ENCODE measurements around the gene EMC1.
"Not testable (repeated sequence)": the region's sequence is repeated elsewhere in the genome, so short reads cannot be mapped to it uniquely, and the experiment has no call there.

Gene EMC1

DNA sequence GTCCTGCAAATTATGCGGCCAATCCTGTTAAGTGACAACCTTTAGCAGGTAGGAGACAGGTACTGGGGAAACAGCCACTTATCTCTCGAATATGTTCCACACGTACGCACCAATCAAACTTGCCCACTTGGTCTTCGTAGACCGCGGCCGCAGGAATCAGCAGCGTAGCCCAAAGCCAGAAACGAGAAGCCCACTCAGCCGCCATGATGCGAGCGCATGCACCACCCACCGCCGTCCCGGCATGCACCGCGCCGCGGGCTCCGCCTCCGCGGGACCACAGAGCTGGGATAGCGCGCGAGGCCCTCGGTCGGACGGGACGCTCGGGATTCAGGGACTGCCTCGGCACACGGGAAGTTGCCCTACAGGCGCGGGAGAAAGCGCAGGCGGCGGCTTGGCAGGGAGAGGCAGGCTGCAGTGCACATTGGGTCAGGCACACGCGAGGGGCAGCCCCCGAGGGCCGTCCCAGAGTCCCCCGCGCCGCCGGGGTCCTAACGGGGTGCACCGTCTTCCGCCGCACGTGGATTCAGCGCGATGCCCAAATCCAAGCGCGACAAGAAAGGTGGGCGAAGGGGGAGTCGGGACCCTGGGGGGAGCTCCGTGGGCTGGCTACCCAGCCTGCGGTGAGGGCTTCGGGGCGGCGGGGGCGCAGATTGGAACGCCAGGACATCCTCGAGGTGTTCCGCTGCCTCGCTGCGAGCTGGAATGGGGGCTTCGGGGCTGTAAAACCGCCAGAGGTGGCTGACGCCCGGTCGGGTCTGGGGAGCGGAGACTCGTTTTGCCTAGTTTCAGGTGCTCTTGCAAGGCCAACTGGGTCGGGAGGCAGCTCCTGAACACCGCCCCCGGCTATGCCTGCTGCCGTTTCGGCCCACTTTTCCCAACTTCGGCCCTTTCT, at the start of gene EMC1, which contains the start of gene MRTO4:
Gene EMC1, minus strand, starts transcription at position 220 of the 892 bp plus-strand sequence. Its CDS starts 15 bp downstream, at position 205.
Gene MRTO4, plus strand, starts transcription at position 501 of the 892 bp plus-strand sequence. Its CDS starts 31 bp downstream, at position 532.
- peaks cover 27% of the 10 kb centered on the region for H3K4me1 ChIP-seq (ENCODE audit: insufficient read depth, low read length)
- peaks cover 10% of the 10 kb centered on the region for H3K36me3 ChIP-seq (ENCODE audit: insufficient read depth, low read length)
- H2AFZ ChIP-seq (ENCODE audit: low read depth, low read length): peak within 1 kb of the TSS; percentile 55
- H3K27me3 ChIP-seq (ENCODE audit: insufficient read depth, low read length): no peaks in the 10 kb centered on the region
- peak within 1 kb of the TSS; percentile 81 for H3K4me3 ChIP-seq (ENCODE audit: low read length)
- H3K9me3 ChIP-seq (ENCODE audit: low read length): no peaks in the 10 kb centered on the region

- no peaks in the 10 kb centered on the region for H3K27me3 ChIP-seq (ENCODE audit: insufficient read depth, low read length)
- H2AFZ ChIP-seq (ENCODE audit: low read depth, low read length): no peak overlapping the region
- no peaks in the 10 kb centered on the region for H3K4me1 ChIP-seq (ENCODE audit: insufficient read depth, low read length)
- H3K9me3 ChIP-seq (ENCODE audit: low read length): peaks cover 9% of the 10 kb centered on the region
- H3K36me3 ChIP-seq (ENCODE audit: insufficient read depth, low read length): peaks cover 32% of the 10 kb centered on the region
- H3K4me3 ChIP-seq (ENCODE audit: low read length): no peak overlapping the region
These were observed 48.9 kb upstream of the EMC1 start for GRCh38 chr1:19300211-19300610.

DNA sequence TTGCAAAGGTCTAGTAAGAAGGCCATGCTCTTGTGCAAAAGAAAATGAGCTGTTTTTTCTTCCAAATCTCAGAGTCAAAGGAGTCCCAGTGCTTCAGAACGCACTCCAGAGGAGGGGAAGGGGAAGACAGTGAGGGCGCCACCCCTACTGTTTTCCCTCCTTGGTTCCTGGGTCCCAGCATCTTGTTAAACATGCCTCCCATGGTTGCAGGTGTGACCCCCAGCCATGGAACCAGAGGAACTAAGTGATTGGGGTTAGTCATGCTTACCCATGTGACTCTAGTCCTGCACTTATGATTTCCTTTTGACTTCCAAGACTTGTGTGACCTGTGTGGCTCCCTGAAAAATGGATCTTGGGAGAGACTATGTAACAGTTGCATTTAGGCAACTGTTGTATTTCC, 43.3 kb upstream of the EMC1 start:
- Histone ChIP-seq H3K4me1 (ENCODE audit: insufficient read depth, low read length) (no peaks in the 10 kb centered on the region), H3K36me3 (ENCODE audit: insufficient read depth, low read length) (peaks cover 3% of the 10 kb centered on the region), H2AFZ (ENCODE audit: low read depth, low read length) (no peak overlapping the region), H3K27me3 (ENCODE audit: insufficient read depth, low read length) (no peaks in the 10 kb centered on the region), H3K9me3 (ENCODE audit: low read length) (peaks cover 27% of the 10 kb centered on the region), H3K4me3 (ENCODE audit: low read length) (no peak overlapping the region)

DNA sequence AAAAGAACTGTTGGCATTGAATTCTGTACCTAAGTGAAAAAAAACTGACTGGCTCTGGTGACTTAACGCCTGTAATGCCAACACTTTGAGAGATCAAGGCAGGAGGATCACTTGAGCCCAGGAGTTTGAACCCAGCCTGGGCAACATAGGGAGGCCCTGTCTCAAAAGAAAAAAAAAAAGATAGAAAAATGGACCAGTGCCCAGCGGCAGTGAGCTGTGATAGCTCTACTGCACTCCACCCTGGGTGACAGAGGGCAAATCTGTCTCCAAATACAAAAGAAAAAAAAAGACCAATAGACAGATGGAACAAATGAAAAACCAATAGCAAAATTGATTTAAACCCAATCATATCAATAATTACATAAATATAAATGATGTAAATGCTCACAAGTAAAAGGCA, 37.9 kb upstream of the EMC1 start:
- H3K27me3 ChIP-seq (ENCODE audit: insufficient read depth, low read length): no peaks in the 10 kb centered on the region
- H3K4me1 ChIP-seq (ENCODE audit: insufficient read depth, low read length): no peaks in the 10 kb centered on the region
- no peak overlapping the region for H2AFZ ChIP-seq (ENCODE audit: low read depth, low read length)
- H3K36me3 ChIP-seq (ENCODE audit: insufficient read depth, low read length): peaks cover 3% of the 10 kb centered on the region
- peaks cover 12% of the 10 kb centered on the region for H3K9me3 ChIP-seq (ENCODE audit: low read length)
- H3K4me3 ChIP-seq (ENCODE audit: low read length): no peak overlapping the region

- not testable (repeated sequence) for H3K4me3 ChIP-seq (ENCODE audit: low read length); H3K36me3 ChIP-seq (ENCODE audit: insufficient read depth, low read length); H3K27me3 ChIP-seq (ENCODE audit: insufficient read depth, low read length); H3K4me1 ChIP-seq (ENCODE audit: insufficient read depth, low read length); H2AFZ ChIP-seq (ENCODE audit: low read depth, low read length); H3K9me3 ChIP-seq (ENCODE audit: low read length)
These were observed 37.3 kb upstream of the EMC1 start, which contains the start of gene AKR7A3 for GRCh38 chr1:19288324-19289241. TSS of gene AKR7A3 (minus strand) at chr1:19288770. CDS start at chr1:19288709, 61 bp downstream.

GRCh38 chr1:19287436-19288185, 36.3 kb upstream of the EMC1 start:
- Histone ChIP-seq H3K27me3 (ENCODE audit: insufficient read depth, low read length) (no peaks in the 10 kb centered on the region), H3K4me1 (ENCODE audit: insufficient read depth, low read length) (no peaks in the 10 kb centered on the region), H3K36me3 (ENCODE audit: insufficient read depth, low read length) (peaks cover 5% of the 10 kb centered on the region), H3K4me3 (ENCODE audit: low read length) (no peak overlapping the region), H2AFZ (ENCODE audit: low read depth, low read length) (no peak overlapping the region), H3K9me3 (ENCODE audit: low read length) (peaks cover 5% of the 10 kb centered on the region)

DNA sequence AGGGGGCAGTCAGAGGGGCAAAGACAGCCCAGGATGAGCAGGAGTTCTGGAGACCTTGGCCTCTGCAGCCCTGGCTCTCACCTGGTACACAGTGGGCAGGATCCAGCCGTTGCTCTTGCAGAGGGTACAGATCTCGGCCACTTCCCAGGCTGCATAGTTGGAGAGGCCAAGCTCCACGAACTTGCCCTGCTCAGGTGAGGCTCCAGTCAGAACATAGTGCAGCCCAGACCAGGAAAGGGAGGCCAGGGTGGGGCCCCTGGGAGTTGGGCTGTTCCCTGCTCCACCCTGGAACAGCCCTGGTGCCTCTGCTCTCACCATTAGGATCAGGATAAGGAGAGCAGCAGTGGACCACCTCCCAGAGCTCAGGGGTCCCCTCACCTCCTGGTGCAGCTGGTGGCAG, 34.5 kb upstream of the EMC1 start:
- not testable (repeated sequence) for H3K36me3 ChIP-seq (ENCODE audit: insufficient read depth, low read length); H3K9me3 ChIP-seq (ENCODE audit: low read length); H3K27me3 ChIP-seq (ENCODE audit: insufficient read depth, low read length); H2AFZ ChIP-seq (ENCODE audit: low read depth, low read length); H3K4me3 ChIP-seq (ENCODE audit: low read length); H3K4me1 ChIP-seq (ENCODE audit: insufficient read depth, low read length)

GRCh38 chr1:19285366-19285765, 34.0 kb upstream of the EMC1 start:
- H3K4me1 ChIP-seq (ENCODE audit: insufficient read depth, low read length); H3K9me3 ChIP-seq (ENCODE audit: low read length); H3K4me3 ChIP-seq (ENCODE audit: low read length); H3K36me3 ChIP-seq (ENCODE audit: insufficient read depth, low read length); H2AFZ ChIP-seq (ENCODE audit: low read depth, low read length); H3K27me3 ChIP-seq (ENCODE audit: insufficient read depth, low read length): not testable (repeated sequence)

DNA sequence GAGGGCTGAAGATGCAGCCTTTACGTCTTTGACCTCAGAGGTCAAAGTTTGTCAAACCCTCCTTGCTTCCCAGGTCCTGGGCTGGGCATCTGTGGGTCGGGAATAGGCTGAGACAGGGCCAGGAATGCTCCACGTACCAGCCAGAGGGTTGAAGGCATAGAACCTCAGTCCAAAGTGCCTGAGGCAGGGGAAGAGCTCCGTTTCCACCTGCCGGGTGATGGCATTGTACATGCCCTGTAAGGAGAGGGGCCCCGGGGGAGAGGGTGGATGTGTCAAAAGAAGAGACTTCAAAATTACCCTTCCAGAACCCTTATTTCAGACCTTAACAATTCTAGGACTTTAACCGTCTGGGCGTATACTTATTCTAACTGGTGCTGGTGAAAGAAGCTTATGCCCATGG, 33.6 kb upstream of the EMC1 start:
- Histone ChIP-seq H3K36me3 (ENCODE audit: insufficient read depth, low read length) (peaks cover 11% of the 10 kb centered on the region), H3K27me3 (ENCODE audit: insufficient read depth, low read length) (no peaks in the 10 kb centered on the region), H2AFZ (ENCODE audit: low read depth, low read length) (no peak overlapping the region), H3K9me3 (ENCODE audit: low read length) (no peaks in the 10 kb centered on the region), H3K4me3 (ENCODE audit: low read length) (no peak overlapping the region), H3K4me1 (ENCODE audit: insufficient read depth, low read length) (no peaks in the 10 kb centered on the region)

GRCh38 chr1:19283891-19284290, 32.6 kb upstream of the EMC1 start:
- H3K4me1 ChIP-seq (ENCODE audit: insufficient read depth, low read length): no peaks in the 10 kb centered on the region
- H3K9me3 ChIP-seq (ENCODE audit: low read length): no peaks in the 10 kb centered on the region
- no peaks in the 10 kb centered on the region for H3K27me3 ChIP-seq (ENCODE audit: insufficient read depth, low read length)
- H2AFZ ChIP-seq (ENCODE audit: low read depth, low read length): no peak overlapping the region
- H3K36me3 ChIP-seq (ENCODE audit: insufficient read depth, low read length): peaks cover 11% of the 10 kb centered on the region
- no peak overlapping the region for H3K4me3 ChIP-seq (ENCODE audit: low read length)

- Histone ChIP-seq H3K4me1 (ENCODE audit: insufficient read depth, low read length) (no peaks in the 10 kb centered on the region), H2AFZ (ENCODE audit: low read depth, low read length) (no peak overlapping the region), H3K36me3 (ENCODE audit: insufficient read depth, low read length) (peaks cover 5% of the 10 kb centered on the region)
These were observed 23.3 kb upstream of the EMC1 start for GRCh38 chr1:19274636-19275035.

DNA sequence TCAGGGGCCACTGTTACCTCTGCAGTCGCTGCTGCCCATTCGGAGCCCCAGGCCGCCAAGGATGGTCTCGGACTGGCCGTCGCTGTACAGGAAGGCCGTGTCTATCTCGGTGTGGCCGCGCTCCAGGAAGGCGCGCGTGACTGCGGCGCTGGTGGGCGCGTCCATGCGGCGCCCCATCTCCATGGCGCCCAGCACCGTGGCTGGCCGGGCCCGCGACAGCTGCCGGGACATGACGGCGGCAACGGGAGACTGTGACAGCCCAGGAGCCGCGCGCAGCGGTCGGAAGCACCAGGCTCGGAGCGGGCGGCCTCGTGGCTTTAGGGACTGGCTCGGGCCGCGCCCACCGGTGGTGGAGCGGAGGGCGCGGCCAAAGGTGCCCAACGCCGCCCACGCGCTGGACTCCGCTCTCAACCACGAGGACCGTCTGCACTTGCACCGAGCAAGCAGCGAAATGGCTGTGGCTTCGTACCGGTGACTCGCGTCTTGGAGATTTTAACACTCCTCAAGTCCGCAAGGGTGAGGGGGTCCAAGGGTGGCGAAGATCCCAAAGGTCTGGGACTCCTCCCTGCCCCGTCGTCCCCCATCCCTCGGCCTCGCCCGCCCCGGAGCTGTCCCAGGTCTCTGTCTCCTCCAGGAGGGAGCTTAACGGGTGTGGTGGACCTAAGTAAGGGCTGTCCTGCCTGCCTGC, 22.7 kb upstream of the EMC1 start:
- not testable (repeated sequence) for H3K36me3 ChIP-seq (ENCODE audit: insufficient read depth, low read length); H3K4me3 ChIP-seq (ENCODE audit: low read length); H3K27me3 ChIP-seq (ENCODE audit: insufficient read depth, low read length); H3K4me1 ChIP-seq (ENCODE audit: insufficient read depth, low read length); H2AFZ ChIP-seq (ENCODE audit: low read depth, low read length); H3K9me3 ChIP-seq (ENCODE audit: low read length)

More at GRCh38 chr1:19274636-19275035, 23.3 kb upstream of the EMC1 start:
- no peak overlapping the region for H3K4me3 ChIP-seq (ENCODE audit: low read length)
- no peaks in the 10 kb centered on the region for H3K9me3 ChIP-seq (ENCODE audit: low read length)
- H3K27me3 ChIP-seq (ENCODE audit: insufficient read depth, low read length): no peaks in the 10 kb centered on the region
